CD4-positive, alpha-beta T cell treated with Interleukin-6 for 4 hours (primary cell): ENCODE data around the gene ADGRF3.
A peak's percentile ranks its signal among the peaks of the same experiment; 100 is the strongest.
"Not testable (repeated sequence)": the region's sequence is repeated elsewhere in the genome, so short reads cannot be mapped to it uniquely, and the experiment has no call there.

ENCODE experiments used
- DNase-seq: peaks from one replicate; pipeline ENCODE4 v3.0.0-alpha.2; 2020; ENCODE audit warnings: mixed read lengths

ADGRF3 gene

DNA sequence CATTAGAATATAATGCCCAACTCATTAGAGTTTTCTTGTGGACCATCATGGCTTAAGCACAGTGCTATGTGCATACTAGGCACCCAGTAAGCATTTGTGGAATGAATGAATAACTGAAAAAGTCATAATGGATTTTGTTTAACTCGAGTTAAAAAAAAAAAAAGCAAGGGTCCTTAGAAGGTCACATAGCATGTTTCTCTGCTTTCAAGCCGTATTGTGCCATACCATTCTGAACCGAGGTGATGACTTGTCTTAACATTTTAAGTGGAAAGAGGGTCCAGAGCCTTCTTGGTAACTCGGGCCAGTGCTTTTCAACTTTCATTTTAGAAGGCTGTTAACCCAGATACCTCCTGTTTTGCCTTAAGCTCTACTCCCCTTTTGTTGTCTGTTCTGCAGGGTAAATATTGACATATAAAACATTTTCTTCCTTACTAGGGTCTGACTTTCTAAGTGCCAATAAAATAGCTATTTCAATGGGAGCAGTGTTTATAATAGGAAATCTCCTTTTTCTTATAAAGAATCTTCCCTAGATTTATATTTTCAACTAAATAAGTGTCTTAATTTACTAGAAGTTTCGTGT, 787 bp upstream of the ADGRF3 start:
- no peak for DNase-seq

- peak; percentile 99 for DNase-seq
Observed at GRCh38 chr2:26345545-26346453, 790 bp downstream of the ADGRF3 start, which contains the start of gene SELENOI. TSS of gene SELENOI (plus strand) at chr2:26346143. CDS start at chr2:26346233, 90 bp downstream.

DNA sequence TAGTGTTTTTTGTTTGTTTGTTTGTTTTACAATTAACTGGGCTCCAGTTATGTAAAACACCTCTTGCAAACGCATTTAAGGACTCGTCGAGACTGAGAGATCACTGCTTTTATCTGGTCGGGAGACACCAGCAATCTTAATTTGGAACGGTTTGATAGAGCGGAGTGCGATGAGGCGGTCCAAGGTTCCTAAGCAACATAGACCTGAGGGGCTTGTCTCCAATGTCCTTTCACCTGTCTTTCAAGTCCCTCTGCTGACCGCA, 1.4 kb downstream of the ADGRF3 start:
- no peak for DNase-seq

DNA sequence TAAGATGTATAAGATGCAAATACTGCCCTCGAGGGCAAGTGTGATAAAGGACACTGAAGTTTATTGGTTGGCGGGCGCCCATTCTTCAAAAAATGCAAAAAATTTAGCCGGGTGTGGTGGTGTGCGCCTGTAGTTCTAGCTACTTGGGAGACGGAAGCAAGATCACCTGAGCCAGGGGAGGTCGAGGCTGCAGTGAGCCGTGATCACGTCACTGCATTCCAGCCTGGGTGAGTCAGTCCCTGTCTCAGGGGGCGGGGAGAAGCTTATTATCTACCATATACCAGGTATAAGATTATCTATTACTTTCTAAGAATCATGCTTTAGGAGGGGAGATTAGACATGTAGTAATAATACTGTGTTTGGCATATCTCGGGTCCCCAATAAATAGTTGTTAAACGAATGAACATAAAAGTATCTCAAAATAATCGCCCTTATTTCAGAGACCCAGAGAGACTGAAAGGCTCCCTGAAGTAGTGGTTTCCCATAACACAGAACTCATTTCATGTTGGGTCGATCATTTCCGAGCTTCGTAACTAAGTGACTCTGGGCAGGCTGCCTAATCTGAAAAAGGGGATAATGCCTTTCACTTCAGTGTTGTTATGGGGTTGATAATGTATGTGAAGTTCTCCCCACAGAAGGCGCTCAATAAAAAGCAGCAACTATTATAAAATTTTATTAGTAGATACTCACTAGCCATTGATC, 1.9 kb downstream of the ADGRF3 start:
- peak; percentile 10 for DNase-seq

- no peak for DNase-seq
Observed at GRCh38 chr2:26340831-26341230, 5.8 kb downstream of the ADGRF3 start.

DNA sequence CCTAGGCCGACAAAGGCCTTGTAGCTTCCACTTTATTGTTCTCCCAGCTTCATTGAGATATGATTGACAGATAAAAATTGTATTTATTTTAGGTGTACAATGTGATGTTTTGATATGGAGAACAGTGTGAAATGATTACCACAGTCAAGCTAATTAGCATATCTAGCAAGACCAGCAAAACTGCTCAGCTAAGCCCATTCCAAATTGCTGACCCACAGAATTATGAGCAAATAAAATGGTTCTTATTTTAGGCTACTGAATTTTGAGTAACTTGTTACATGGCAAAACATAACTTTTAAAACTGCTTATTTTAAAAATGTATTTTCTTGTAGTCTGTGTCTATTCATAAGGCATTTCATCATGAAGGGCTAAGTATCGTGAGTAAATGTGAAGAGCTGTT, 9.3 kb downstream of the ADGRF3 start:
- DNase-seq, result no peak

DNA sequence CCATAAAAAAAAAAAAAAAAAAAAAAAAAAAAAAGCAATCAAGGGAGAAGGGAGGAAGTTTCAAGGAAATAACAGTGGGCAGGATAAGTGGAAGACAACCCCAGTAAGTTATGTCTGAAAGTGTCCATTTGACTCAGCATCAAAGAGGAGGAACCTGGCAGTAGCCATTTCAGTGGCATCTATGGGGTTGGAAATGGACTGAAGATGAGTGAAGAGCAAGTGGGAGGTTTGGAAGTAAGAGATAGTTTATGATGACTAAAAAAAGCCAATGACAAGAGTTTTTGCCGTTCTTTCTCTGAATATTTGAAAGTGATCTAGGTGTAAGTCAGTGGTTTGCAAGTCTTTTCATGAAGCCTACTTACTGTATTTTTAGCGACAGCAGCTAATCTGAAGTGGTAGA, 9.9 kb downstream of the ADGRF3 start:
- no peak for DNase-seq

DNA sequence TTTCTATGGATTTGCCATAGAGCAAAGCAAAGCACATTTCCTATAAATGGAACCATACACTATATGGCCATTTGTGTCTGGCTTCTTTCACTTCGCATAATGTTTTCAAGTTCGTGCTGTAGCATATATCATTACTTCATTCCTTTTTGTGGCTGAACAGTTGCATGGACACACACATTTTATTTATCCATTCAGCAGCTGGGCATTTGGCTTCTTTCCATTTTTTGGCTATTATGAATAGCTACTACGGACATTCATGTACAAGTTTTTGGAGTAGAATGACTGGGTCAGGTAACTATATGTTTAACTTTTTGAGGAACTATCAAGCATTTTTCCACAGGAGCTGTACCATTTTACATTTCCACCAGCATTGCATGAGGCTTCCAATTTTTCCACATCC, 11.4 kb downstream of the ADGRF3 start:
- no peak for DNase-seq

DNA sequence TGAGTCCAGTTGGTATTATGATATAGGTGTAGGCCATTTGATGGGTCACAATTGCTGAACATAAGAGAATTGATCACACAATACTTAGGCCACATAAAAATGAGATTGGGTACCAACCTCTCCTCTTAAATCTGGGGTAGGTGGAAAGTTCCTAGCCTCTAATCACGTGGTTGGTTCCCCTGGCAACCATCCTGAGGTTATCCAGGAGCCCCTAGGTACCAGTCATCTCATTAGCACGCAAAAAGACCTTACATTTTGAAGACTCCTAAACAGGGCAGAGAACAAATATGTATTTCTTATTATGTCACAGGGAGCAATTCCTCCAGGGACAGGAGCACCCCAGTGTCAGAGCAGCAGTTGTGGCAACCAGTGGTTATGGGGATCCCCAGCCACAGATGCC, 13.3 kb downstream of the ADGRF3 start:
- DNase-seq, result no peak

DNA sequence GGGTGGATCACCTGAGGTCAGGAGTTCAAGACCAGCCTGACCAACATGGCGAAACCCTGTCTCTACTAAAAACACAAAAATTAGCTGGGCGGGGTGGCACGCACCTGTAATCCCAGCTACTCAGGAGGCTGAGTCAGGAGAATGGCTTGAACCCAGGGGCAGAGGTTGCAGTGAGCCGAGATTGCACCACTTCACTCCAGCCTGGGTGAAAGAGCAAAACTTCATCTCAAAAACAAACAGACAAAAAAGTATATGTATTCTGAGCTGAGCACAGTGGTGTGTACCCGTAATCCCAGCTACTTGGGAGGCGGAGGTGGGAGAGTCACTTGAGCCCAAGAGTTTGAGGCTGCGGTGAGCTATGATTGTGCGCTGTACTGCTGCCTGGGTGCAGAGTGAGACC, 15.3 kb downstream of the ADGRF3 start:
- not testable (repeated sequence) for DNase-seq

DNA sequence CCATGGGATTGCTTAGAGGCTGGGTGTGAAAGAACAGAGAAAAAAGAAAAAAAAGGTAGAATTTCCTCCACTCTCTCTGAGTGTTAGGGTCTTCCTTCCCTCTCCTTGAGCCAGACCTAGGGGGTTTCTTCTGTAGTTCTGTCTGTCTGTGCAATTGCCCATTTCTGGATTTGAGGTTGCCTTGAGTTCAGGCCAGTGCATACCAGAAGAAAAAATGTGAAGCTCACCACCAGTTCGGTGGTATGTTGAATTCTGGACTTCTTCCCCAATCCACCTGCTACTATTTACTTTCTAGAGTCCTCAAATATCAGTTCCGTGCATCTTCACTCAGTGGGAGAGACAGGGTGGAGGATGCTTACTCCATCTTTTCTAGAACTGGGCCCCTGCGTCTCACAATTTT, 16.0 kb downstream of the ADGRF3 start:
- no peak for DNase-seq

DNA sequence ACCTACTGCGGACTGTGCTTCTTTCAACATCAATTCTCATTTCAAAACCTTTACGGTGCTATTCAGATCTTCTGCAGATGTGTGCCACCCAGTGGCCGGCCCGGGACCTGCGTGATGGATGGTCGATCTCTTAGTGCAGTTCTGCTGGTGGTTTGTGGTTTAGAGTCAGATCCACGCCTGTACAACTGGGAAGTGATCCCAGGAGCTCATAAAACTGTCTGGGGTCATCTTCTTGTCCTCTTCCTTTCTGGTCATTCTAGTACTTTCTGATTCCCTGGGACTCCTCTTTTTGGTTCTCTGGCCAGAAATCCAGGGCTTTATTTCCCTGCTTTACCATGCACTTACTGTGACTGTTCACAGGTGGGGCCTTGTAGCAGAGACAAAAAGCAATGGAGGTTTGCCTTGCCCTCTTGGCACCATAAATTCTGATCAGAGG, 16.5 kb downstream of the ADGRF3 start:
- DNase-seq, result peak; percentile 86

- DNase-seq, result not testable (repeated sequence)
Observed at GRCh38 chr2:26329083-26329482, 17.5 kb downstream of the ADGRF3 start.

GRCh38 chr2:26327291-26328272, 19.0 kb downstream of the ADGRF3 start:
- no peak for DNase-seq

DNA sequence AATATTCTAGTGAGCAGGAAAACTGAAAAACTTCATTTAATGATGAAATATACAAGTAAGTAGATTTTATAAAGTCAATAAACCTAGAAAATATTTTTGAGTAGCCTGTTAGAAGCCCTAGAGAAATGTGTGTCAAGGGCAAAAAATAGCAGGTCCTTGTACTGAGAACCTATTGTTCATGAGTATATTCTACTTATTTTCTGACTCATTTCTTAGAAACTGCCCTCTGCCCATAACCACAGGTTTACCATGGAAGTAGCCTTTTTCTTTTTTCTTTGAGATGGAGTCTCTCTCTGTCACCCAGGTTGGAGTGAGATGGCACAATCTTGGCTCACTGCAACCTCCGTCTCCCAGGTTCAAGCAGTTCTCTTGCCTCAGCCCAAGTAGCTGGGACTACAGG, 20.1 kb downstream of the ADGRF3 start:
- DNase-seq, result no peak

DNA sequence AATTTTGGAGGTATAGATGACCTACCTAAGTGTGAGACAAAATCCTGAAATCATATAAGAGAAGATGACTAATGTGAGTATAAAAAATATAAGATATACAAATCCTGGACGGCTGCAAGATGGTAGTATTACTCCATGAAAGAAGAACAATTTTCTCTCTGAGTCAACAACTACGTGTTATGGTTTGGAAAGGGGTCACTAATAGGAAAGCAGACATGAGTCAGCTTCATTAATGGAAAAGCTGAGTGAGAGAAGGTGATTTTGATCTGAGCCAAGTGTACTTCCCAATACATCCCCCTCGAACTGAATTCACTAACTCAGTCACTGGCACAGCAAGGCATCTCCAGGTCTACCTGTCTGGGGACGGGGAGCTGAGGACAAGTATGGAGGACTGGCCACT, 20.7 kb downstream of the ADGRF3 start:
- DNase-seq, result no peak

DNA sequence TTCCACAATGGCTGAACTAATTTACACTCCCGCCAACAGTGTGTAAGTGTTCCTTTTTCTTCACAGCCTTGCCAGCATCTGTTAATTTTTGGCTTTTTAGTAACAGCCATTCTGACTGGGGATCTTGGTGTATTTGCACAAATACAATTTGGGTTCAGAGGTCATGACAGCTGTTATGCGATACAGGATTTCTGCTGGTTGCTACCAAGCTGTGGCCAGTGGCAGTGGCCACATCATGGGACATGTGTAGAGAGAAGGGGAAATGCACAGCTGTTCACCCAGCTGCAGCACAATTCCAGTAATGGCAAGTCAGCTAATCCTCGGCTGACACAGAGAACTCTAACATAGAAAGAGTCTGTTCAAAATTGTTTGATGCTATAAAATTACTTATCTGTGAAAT, 21.7 kb downstream of the ADGRF3 start:
- no peak for DNase-seq

GRCh38 chr2:26324479-26324878, 22.1 kb downstream of the ADGRF3 start:
- DNase-seq, result not testable (repeated sequence)

DNA sequence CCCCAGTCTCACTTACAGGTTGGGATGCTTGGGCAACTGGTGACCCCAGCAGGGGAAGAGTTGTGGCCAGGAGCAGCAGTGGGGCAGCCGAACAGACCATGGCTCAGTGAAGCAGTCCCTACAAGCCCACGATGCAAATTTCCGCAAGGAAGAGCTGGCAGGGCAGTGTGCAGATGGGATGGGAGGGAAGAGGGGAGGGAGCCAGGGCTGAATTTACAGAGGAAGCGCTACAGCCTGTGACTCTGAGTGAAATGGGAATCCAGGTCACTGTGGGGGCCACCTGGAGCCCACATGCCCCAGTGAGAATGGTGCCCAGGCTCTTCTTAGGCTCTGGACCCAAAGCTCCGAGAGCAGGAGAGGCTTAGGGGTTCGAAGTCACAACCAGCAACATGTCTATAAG, 27.6 kb downstream of the ADGRF3 start:
- DNase-seq, result no peak

- no peak for DNase-seq
Observed at GRCh38 chr2:26317377-26318105, 29.0 kb downstream of the ADGRF3 start.

- no peak for DNase-seq
Observed at GRCh38 chr2:26316845-26317244, 29.7 kb downstream of the ADGRF3 start.

DNA sequence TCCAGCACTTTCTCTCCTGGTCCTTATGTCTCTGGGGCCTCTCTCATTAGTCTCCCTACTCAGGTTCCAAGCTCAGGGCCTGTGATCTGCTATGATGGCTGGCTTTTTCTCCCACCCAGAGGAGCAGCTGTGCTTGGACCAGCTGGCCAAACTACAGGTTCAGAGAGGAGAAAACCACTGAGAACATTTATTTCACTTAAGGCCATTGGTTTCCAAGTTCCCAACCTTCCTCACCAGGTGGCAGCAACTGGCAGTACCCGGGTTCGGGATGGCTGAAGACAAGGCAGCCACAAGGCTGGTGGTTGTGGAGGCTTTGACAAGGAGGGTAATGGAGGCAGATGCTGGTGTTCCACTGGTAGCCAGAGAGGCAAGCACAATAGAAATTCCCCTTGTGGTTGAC, 30.5 kb downstream of the ADGRF3 start:
- DNase-seq, result no peak
